ENCODE measurements around the gene MYO5C. TPM values are rescaled to one million over a fixed set of nuclear protein-coding genes. Genes with fewer than 3 reads are reported as not detected.
A peak's percentile ranks its signal among the peaks of the same experiment; 100 is the strongest.

MYO5C gene
- total and polyA plus RNA-seq, 2 of the 8 experiments (the other 6 are each of a cell fraction or from before 2014, with no cell fraction given), result 8.2 to 26.7 TPM

DNA sequence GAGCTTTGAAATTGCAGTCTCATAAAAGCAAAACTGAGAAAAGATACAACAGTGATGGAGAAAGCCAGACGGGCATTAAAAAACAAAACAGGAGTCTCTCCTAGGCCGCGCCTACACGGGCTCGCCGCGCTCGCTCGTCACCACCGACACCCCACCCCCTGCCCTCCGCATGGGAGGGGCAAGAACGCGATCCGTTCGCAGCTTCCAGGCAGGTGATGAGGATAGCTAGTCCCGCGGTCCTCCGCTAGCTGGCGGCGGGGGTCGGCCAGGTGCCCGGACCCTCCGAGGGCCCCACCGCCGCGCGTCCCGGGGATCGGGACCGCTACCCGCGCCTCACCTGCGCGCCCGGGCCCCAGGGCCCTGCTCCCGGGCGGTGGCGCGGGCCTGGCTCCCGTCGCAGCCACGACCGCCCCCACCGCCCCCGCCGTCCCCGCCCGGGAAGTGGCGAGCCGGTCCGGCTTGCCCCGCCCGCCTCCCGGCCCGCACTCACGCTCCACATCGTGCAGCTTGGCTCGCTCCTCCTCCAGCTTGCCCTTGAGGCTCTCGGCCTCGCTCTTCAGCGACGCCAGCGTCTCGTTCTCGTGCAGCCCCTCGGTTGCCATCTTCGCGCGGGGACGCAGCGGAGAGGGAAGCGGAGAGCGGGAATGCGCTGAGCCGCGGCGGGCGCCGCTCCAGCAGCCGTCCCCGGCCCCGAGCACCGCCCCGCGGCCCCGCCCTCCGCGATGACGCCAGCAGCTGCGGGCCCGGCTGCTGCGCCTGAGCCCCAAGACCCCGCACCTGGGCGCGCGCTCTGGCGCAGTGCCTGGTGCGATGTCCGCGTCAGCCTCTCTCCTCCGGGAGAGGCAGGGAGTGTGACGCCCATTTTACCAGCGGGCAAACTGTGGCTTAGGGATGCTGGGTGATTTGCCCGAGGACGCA lies 116.1 kb downstream of the MYO5C start (continued):
- TF ChIP-seq SIN3A (conservative IDR thresholded peaks at IDR 0.05 in 1 of 2, IDR thresholded peaks at IDR 0.05 in 1 of 2; ENCODE audit: low read depth in 1 of 2, low read length in 2 of 2), result peak in 1 of 2 experiments; percentile 7; a peak in 1 of 4 replicates
- TF ChIP-seq TBP (IDR thresholded peaks at IDR 0.05; ENCODE audit: low read depth, low read length), result peak; percentile 59
- 0 out of 4 replicates have a peak, but pooled peaks of 1 of the 2 experiments have one; percentile 1 for TF ChIP-seq RAD21 (IDR thresholded peaks at IDR 0.05 in 1 of 2, conservative IDR thresholded peaks at IDR 0.05 in 1 of 2; ENCODE audit: low read depth in 2 of 2, low read length in 2 of 2)
- no peak for TF ChIP-seq RNF2 (IDR thresholded peaks at IDR 0.05; ENCODE audit: borderline replicate concordance, low read depth, low read length, missing control alignments, poor library complexity, severe bottlenecking)
- TF ChIP-seq TAF7 (optimal IDR thresholded peaks at IDR 0.05; ENCODE audit: borderline replicate concordance, low read depth, low read length), result peak; percentile 61
- TF ChIP-seq, protein P1, sequence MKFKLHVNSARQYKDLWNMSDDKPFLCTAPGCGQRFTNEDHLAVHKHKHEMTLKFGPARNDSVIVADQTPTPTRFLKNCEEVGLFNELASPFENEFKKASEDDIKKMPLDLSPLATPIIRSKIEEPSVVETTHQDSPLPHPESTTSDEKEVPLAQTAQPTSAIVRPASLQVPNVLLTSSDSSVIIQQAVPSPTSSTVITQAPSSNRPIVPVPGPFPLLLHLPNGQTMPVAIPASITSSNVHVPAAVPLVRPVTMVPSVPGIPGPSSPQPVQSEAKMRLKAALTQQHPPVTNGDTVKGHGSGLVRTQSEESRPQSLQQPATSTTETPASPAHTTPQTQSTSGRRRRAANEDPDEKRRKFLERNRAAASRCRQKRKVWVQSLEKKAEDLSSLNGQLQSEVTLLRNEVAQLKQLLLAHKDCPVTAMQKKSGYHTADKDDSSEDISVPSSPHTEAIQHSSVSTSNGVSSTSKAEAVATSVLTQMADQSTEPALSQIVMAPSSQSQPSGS (IDR thresholded peaks at IDR 0.05; ENCODE audit: low read length), result no peak
- peak; percentile 95 for TF ChIP-seq RBBP5 (IDR thresholded peaks at IDR 0.05; ENCODE audit: borderline replicate concordance, low read depth, low read length)
- TF ChIP-seq CHD2 (IDR thresholded peaks at IDR 0.05; ENCODE audit: low read length), result peak; percentile 21; the same call in 1 of the 2 replicates
- no peak for TF ChIP-seq YY1 (IDR thresholded peaks at IDR 0.05; ENCODE audit: low read depth, low read length)
- peak; percentile 78 for TF ChIP-seq TAF1 (IDR thresholded peaks at IDR 0.05; ENCODE audit: low read depth, low read length)
- no peak for TF ChIP-seq SIX5 (IDR thresholded peaks at IDR 0.05; ENCODE audit: low read depth, low read length)
- TF ChIP-seq, protein P2, sequence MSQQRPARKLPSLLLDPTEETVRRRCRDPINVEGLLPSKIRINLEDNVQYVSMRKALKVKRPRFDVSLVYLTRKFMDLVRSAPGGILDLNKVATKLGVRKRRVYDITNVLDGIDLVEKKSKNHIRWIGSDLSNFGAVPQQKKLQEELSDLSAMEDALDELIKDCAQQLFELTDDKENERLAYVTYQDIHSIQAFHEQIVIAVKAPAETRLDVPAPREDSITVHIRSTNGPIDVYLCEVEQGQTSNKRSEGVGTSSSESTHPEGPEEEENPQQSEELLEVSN (IDR thresholded peaks at IDR 0.05), result peak; percentile 39
- TF ChIP-seq NRF1 (IDR thresholded peaks at IDR 0.05; ENCODE audit: low read depth, low read length), result no peak
- TF ChIP-seq POLR2AphosphoS5 (IDR thresholded peaks at IDR 0.05; ENCODE audit: low read depth, low read length), result peak; percentile 79
- peak; percentile 87 for TF ChIP-seq CREB1 (IDR thresholded peaks at IDR 0.05)
- TF ChIP-seq, protein P3, sequence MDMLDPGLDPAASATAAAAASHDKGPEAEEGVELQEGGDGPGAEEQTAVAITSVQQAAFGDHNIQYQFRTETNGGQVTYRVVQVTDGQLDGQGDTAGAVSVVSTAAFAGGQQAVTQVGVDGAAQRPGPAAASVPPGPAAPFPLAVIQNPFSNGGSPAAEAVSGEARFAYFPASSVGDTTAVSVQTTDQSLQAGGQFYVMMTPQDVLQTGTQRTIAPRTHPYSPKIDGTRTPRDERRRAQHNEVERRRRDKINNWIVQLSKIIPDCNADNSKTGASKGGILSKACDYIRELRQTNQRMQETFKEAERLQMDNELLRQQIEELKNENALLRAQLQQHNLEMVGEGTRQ (IDR thresholded peaks at IDR 0.05; ENCODE audit: low read length), result no peak
- peak; percentile 79 to 87 for TF ChIP-seq POLR2A (IDR thresholded peaks at IDR 0.05; ENCODE audit: control extremely low read depth in 1 of 2, low read depth in 2 of 2, low read length in 2 of 2)
- no peak for TF ChIP-seq CHD1 (IDR thresholded peaks at IDR 0.05; ENCODE audit: low read depth, low read length)
- TF ChIP-seq, protein P4, sequence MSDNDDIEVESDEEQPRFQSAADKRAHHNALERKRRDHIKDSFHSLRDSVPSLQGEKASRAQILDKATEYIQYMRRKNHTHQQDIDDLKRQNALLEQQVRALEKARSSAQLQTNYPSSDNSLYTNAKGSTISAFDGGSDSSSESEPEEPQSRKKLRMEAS (IDR thresholded peaks at IDR 0.05), result peak; percentile 64

Measured in H1 (cell line).